ENCODE results near the gene CLEC16A.

Gene CLEC16A

DNA sequence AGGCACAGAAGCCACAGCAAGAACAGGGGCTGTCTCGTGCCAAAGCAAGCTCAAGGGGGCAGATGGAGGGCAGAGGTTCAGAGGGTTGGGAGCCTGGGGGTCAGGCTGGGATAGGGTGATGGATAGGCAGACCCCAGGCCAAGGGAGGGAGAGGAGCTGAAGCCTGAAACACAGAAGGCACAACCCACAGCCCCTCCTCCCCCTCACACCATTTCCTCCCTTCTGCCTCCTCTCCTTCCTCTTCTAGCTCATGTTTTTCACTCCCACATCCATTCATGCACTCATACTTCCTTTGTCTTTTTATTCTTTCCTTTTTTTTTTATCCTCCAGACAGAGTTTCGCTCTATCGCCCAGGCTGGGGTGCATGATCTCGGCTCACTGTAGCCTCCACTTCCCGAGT lies 250.5 kb downstream of the CLEC16A start:
- Histone ChIP-seq H3K9me3 (no peaks in the 10 kb centered on the region), H3K4me3 (no peak overlapping the region), H3K4me1 (peaks cover 0 to 15% (median 9%) of the 10 kb centered on the region in 4 donors), H3K27ac (no peak overlapping the region), H3K36me3 (no peaks in the 10 kb centered on the region), H3K27me3 (no peaks in the 10 kb centered on the region)
- intact Hi-C loops (cut with DNase I; ENCODE audit: low total_unique reads), result no loop called here
- no peak for TF ChIP-seq CTCF (IDR thresholded peaks at IDR 0.05)
- no peak for DNase-seq

- Histone ChIP-seq H3K27ac (no peak overlapping the region), H3K4me1 (peaks cover 0 to 5% (median 0%) of the 10 kb centered on the region in 4 donors), H3K27me3 (no peaks in the 10 kb centered on the region), H3K36me3 (no peaks in the 10 kb centered on the region), H3K9me3 (no peaks in the 10 kb centered on the region), H3K4me3 (no peak overlapping the region)
- no peak for DNase-seq
- no peak for TF ChIP-seq CTCF (IDR thresholded peaks at IDR 0.05)
- intact Hi-C loops (cut with DNase I; ENCODE audit: low total_unique reads), result no loop called here
Observed at GRCh38 chr16:11196286-11196828, 252.0 kb downstream of the CLEC16A start.

GRCh38 chr16:11198375-11198774 lies 254.0 kb downstream of the CLEC16A start:
- DNase-seq, result no peak
- no peak overlapping the region for H3K27ac ChIP-seq
- no peaks in the 10 kb centered on the region for H3K27me3 ChIP-seq
- no peak for TF ChIP-seq CTCF (IDR thresholded peaks at IDR 0.05)
- no peak overlapping the region for H3K4me3 ChIP-seq
- intact Hi-C loops (cut with DNase I; ENCODE audit: low total_unique reads), result no loop called here
- H3K36me3 ChIP-seq, result no peaks in the 10 kb centered on the region
- peaks cover 0 to 4% (median 0%) of the 10 kb centered on the region in 4 donors for H3K4me1 ChIP-seq
- no peaks in the 10 kb centered on the region for H3K9me3 ChIP-seq

- Histone ChIP-seq H3K4me1 (peaks cover 0 to 4% (median 0%) of the 10 kb centered on the region in 4 donors), H3K4me3 (no peak overlapping the region), H3K36me3 (no peaks in the 10 kb centered on the region), H3K9me3 (no peaks in the 10 kb centered on the region), H3K27me3 (no peaks in the 10 kb centered on the region), H3K27ac (no peak overlapping the region)
- TF ChIP-seq CTCF (IDR thresholded peaks at IDR 0.05), result no peak
- DNase-seq, result no peak
- intact Hi-C loops (cut with DNase I; ENCODE audit: low total_unique reads), result no loop called here
Observed at GRCh38 chr16:11198828-11199227, 254.5 kb downstream of the CLEC16A start.

DNA sequence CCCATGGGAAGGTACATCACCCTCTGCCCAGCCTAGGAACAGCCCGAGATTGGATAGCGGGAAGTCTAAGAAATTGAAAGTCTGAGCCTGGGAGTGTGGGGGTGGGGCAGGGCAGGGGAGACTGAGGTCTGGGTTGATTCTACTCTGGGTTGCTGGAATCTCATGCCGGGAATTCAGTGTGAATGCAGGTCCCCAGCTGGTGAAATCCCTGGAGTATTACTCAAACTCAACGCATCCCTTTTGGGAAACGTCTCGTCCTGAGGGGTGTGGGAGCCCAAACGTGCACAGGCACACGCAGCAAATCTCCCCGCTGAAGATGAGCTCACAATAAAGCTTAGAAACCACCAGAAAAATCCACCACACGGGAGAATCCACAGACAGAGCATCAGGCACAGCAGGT lies 256.2 kb downstream of the CLEC16A start:
- no peak for TF ChIP-seq CTCF (IDR thresholded peaks at IDR 0.05)
- Histone ChIP-seq H3K4me3 (no peak overlapping the region), H3K36me3 (no peaks in the 10 kb centered on the region), H3K27ac (no peak overlapping the region), H3K27me3 (no peaks in the 10 kb centered on the region), H3K4me1 (peaks cover 0 to 4% (median 0%) of the 10 kb centered on the region in 4 donors), H3K9me3 (no peaks in the 10 kb centered on the region)
- DNase-seq, result no peak
- intact Hi-C loops (cut with DNase I; ENCODE audit: low total_unique reads), result no loop called here

All from tibial artery (tissue), 4 donors.